ENCODE results near the gene ARRDC5.
A peak's percentile ranks its signal among the peaks of the same experiment; 100 is the strongest.

The ARRDC5 gene

DNA sequence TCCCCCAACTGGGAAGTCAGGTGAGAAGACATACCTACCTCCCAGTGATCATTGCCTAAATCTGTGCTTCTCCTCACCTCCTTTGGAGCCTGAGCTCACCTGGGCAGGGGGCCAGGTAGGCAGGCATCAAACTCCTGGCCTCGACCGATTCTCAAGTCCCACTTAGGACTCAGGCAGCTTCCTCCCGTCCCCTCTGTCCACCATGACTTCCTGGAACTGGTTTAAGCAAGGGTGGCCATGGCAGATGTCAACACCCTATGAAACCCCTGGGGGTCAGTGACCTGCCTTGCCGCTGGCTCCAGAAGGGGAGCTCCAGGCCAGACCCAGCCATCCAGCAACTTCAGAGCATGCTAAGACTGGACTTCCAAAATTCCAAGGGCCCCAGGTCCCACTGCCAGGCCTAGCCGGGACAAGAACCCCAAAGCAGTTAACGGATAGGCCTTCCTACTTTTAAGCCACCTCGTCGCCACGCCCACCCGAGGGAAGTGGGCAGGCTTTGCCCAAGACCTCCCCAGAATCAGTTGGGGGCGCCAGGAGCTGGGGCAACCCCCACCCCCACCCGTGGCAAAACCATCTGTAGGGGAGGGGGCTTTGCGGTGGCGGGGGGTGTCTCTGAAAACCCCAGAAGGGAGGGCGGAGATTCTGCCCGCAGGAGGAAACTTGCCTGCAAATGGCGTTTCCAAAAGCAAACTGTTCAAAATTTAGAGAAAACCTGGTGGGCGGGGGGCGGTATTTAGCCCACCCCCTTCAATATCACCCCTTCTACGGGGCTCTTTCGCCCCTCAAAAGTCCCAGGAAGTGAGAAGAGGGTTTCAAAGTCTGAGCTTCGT lies 35.9 kb downstream of the ARRDC5 start:
- no peak for TF ChIP-seq FOXP2 (optimal IDR thresholded peaks at IDR 0.05; ENCODE audit: borderline replicate concordance, extremely low read depth, extremely low read length, insufficient read depth)
- TF ChIP-seq SIN3A (IDR thresholded peaks at IDR 0.05; ENCODE audit: borderline replicate concordance, insufficient read depth, low read length): 0 out of 2 replicates have a peak, but pooled peaks have one; percentile 35
- TF ChIP-seq TAF1 (IDR thresholded peaks at IDR 0.05; ENCODE audit: borderline replicate concordance, insufficient read depth, low read length): no peak
- TF ChIP-seq, protein P1, sequence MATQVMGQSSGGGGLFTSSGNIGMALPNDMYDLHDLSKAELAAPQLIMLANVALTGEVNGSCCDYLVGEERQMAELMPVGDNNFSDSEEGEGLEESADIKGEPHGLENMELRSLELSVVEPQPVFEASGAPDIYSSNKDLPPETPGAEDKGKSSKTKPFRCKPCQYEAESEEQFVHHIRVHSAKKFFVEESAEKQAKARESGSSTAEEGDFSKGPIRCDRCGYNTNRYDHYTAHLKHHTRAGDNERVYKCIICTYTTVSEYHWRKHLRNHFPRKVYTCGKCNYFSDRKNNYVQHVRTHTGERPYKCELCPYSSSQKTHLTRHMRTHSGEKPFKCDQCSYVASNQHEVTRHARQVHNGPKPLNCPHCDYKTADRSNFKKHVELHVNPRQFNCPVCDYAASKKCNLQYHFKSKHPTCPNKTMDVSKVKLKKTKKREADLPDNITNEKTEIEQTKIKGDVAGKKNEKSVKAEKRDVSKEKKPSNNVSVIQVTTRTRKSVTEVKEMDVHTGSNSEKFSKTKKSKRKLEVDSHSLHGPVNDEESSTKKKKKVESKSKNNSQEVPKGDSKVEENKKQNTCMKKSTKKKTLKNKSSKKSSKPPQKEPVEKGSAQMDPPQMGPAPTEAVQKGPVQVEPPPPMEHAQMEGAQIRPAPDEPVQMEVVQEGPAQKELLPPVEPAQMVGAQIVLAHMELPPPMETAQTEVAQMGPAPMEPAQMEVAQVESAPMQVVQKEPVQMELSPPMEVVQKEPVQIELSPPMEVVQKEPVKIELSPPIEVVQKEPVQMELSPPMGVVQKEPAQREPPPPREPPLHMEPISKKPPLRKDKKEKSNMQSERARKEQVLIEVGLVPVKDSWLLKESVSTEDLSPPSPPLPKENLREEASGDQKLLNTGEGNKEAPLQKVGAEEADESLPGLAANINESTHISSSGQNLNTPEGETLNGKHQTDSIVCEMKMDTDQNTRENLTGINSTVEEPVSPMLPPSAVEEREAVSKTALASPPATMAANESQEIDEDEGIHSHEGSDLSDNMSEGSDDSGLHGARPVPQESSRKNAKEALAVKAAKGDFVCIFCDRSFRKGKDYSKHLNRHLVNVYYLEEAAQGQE (IDR thresholded peaks at IDR 0.05; ENCODE audit: insufficient read depth in 1 of 2, low read depth in 2 of 2, low read length in 2 of 2): no peak
- TF ChIP-seq POLR2AphosphoS5 (IDR thresholded peaks at IDR 0.05; ENCODE audit: low read depth, low read length): no peak

DNA sequence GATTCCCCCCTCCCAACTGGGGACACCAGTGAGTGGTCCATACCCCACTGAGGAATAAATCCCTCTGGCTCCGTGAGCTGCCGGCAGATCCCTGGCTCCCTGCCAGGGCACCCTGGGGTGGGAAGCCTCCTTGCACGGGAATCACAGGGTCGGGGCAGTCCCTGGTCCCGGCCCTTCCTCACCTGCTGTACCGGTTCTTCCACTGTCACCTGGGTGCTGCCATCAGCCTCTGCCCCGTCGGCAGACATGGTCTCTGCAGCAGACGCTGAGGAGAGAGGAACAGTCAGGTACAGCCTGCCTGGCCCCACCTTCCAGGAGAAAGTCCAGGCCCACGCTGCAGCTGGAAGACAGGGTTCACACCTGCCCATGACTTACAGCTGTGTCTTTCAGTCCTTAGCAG lies 41.5 kb downstream of the ARRDC5 start:
- no peak for TF ChIP-seq TAF1 (IDR thresholded peaks at IDR 0.05; ENCODE audit: borderline replicate concordance, insufficient read depth, low read length)
- no peak for TF ChIP-seq POLR2AphosphoS5 (IDR thresholded peaks at IDR 0.05; ENCODE audit: low read depth, low read length)
- TF ChIP-seq, protein P1 (IDR thresholded peaks at IDR 0.05; ENCODE audit: insufficient read depth in 1 of 2, low read depth in 2 of 2, low read length in 2 of 2): no peak
- no peak for TF ChIP-seq FOXP2 (optimal IDR thresholded peaks at IDR 0.05; ENCODE audit: borderline replicate concordance, extremely low read depth, extremely low read length, insufficient read depth)
- no peak for TF ChIP-seq SIN3A (IDR thresholded peaks at IDR 0.05; ENCODE audit: borderline replicate concordance, insufficient read depth, low read length)

DNA sequence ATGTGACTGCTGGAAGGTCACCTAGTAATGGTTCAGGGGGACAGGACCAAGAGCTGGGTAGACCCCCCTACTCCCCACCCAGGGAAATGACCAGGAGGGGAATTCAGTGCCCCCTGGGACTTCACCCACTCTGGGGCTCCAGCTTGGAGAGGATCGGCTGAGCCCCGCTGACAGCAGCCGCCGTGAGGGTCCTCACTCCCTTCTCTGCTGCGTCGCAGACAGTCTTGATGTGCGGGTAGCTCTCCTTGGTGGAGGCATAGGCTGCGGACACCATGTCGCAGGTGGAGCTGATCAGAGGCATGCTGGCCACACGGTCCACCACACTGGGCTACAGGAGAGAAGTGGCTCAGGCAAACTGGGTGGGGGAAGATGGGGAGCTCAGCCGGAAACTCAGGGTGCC lies 43.0 kb downstream of the ARRDC5 start:
- no peak for TF ChIP-seq SIN3A (IDR thresholded peaks at IDR 0.05; ENCODE audit: borderline replicate concordance, insufficient read depth, low read length)
- TF ChIP-seq POLR2AphosphoS5 (IDR thresholded peaks at IDR 0.05; ENCODE audit: low read depth, low read length): no peak
- TF ChIP-seq TAF1 (IDR thresholded peaks at IDR 0.05; ENCODE audit: borderline replicate concordance, insufficient read depth, low read length): no peak
- TF ChIP-seq FOXP2 (optimal IDR thresholded peaks at IDR 0.05; ENCODE audit: borderline replicate concordance, extremely low read depth, extremely low read length, insufficient read depth): no peak
- TF ChIP-seq, protein P1 (IDR thresholded peaks at IDR 0.05; ENCODE audit: insufficient read depth in 1 of 2, low read depth in 2 of 2, low read length in 2 of 2): no peak

DNA sequence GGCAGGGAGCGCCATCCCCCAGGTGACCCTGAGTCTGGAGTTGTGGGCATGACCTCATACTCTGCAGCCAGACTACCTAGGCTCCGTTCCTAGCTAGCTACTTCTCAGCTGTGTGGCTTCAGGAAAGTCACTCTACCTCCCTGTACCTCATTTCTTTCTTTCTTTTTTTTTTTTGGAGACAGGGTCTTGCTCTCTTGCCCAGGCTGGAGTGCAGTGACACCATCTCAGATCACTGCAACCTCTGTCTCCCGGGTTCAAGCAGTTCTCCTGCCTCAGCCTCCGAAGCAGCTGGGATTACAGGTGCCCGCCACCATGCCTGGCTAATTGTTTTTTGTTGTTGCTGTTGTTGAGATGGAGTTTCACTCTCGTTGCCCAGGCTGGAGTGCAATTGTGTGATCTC lies 50.2 kb downstream of the ARRDC5 start:
- TF ChIP-seq, protein P1 (IDR thresholded peaks at IDR 0.05; ENCODE audit: insufficient read depth in 1 of 2, low read depth in 2 of 2, low read length in 2 of 2): no peak
- TF ChIP-seq SIN3A (IDR thresholded peaks at IDR 0.05; ENCODE audit: borderline replicate concordance, insufficient read depth, low read length) (no peak), FOXP2 (optimal IDR thresholded peaks at IDR 0.05; ENCODE audit: borderline replicate concordance, extremely low read depth, extremely low read length, insufficient read depth) (no peak), TAF1 (IDR thresholded peaks at IDR 0.05; ENCODE audit: borderline replicate concordance, insufficient read depth, low read length) (no peak), POLR2AphosphoS5 (IDR thresholded peaks at IDR 0.05; ENCODE audit: low read depth, low read length) (no peak)

All from PFSK-1 (cell line).